ENCODE data around the gene TNFRSF21. TPM values are rescaled to one million over a fixed set of nuclear protein-coding genes. Genes with fewer than 3 reads are reported as not detected.

Gene TNFRSF21
- total RNA-seq, 3 donors from 2014 or later: 10.2 to 21.4 (median 20.9) TPM

DNA sequence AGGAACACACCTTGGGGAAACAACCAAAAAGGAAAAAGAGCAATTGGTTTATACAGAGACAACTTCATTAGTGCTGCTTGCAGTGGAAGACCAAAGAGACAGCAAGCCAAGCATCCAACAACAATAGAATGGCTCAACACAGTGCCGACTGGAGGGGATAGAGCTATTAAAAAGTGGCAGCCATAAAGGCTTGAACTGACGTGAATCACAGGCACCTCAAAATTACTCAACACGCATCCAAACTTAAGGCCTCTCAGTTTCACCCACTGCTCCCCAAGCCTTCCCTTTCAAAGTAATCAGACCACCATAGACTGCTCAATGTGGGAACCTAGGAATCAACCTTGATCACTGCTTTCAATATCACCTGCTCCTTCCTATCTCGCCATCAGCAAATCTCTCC lies 9.7 kb downstream of the TNFRSF21 start:
- H3K27ac ChIP-seq: no peak overlapping the region
- intact Hi-C loops (cut with DNase I; ENCODE audit: low total_unique reads): loop anchor here (10.0 kb wide), 1 partner anchor 375 kb away; the partner anchor contains the start of gene ADGRF5
- no peaks in the 10 kb centered on the region for H3K4me1 ChIP-seq

DNA sequence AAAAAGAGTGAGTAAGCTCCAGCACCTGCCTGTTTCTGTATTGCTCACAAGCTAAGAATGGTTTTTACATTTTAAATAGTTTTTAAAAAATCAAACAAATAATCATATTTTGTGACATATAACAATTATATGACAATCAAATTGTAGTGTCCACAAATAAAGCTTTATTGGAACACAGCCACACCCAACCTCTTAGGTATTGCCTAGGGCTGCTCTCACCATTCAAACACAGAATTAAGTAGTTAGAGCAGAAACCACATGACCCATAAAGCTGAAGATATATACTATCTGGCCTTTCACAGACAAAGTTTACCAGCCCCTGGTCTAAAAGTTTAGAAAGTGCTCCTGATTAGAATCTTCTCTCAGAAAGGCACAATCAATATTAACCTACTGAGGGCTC lies 11.2 kb downstream of the TNFRSF21 start:
- intact Hi-C loops (cut with DNase I; ENCODE audit: low total_unique reads): no loop called here
- TF ChIP-seq POLR2A (IDR thresholded peaks at IDR 0.05) (no peak), POLR2AphosphoS5 (IDR thresholded peaks at IDR 0.05) (no peak)
- TF ChIP-seq, protein P1, sequence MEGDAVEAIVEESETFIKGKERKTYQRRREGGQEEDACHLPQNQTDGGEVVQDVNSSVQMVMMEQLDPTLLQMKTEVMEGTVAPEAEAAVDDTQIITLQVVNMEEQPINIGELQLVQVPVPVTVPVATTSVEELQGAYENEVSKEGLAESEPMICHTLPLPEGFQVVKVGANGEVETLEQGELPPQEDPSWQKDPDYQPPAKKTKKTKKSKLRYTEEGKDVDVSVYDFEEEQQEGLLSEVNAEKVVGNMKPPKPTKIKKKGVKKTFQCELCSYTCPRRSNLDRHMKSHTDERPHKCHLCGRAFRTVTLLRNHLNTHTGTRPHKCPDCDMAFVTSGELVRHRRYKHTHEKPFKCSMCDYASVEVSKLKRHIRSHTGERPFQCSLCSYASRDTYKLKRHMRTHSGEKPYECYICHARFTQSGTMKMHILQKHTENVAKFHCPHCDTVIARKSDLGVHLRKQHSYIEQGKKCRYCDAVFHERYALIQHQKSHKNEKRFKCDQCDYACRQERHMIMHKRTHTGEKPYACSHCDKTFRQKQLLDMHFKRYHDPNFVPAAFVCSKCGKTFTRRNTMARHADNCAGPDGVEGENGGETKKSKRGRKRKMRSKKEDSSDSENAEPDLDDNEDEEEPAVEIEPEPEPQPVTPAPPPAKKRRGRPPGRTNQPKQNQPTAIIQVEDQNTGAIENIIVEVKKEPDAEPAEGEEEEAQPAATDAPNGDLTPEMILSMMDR (IDR thresholded peaks at IDR 0.05): no peak

More for the DNA sequence above, 9.7 kb downstream of the TNFRSF21 start:
- Histone ChIP-seq H3K9me3 (no peaks in the 10 kb centered on the region), H3K27me3 (no peaks in the 10 kb centered on the region), H3K4me3 (no peak overlapping the region), H3K36me3 (no peaks in the 10 kb centered on the region)
- DNase-seq (ENCODE audit: low spot score in 2 of 2): no peak
- TF ChIP-seq POLR2AphosphoS5 (IDR thresholded peaks at IDR 0.05) (no peak), POLR2A (IDR thresholded peaks at IDR 0.05) (no peak)

DNA sequence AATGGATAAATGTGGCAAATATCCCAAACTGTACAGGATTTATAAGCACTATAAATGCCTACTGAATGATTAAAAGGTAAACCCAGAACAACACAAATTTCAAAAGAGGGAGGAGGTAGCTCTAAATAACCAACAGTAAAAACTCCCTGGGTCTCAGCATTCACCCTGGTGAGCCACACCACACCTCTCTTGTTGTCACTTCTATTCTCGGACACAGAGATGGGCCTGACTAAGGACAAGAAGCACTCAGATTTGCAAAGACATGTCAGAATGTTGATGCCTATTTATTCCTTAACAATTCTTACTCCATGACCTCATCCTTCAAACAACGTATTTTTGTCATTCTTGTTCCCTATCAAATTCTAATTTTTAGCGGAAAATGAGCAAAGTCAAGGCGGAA lies 14.7 kb downstream of the TNFRSF21 start:
- Histone ChIP-seq H3K27me3 (no peaks in the 10 kb centered on the region), H3K4me3 (no peak overlapping the region), H3K27ac (no peak overlapping the region), H3K9me3 (no peaks in the 10 kb centered on the region), H3K4me1 (no peaks in the 10 kb centered on the region), H3K36me3 (no peaks in the 10 kb centered on the region)
- TF ChIP-seq POLR2A (IDR thresholded peaks at IDR 0.05) (no peak), POLR2AphosphoS5 (IDR thresholded peaks at IDR 0.05) (no peak)
- TF ChIP-seq, protein P1 (IDR thresholded peaks at IDR 0.05): no peak
- no peak for DNase-seq (ENCODE audit: low spot score in 2 of 2)
- intact Hi-C loops (cut with DNase I; ENCODE audit: low total_unique reads): no loop called here

More for the DNA sequence above, 11.2 kb downstream of the TNFRSF21 start:
- Histone ChIP-seq H3K27me3 (no peaks in the 10 kb centered on the region), H3K4me3 (no peak overlapping the region), H3K4me1 (no peaks in the 10 kb centered on the region), H3K36me3 (no peaks in the 10 kb centered on the region), H3K9me3 (no peaks in the 10 kb centered on the region), H3K27ac (no peak overlapping the region)
- no peak for DNase-seq (ENCODE audit: low spot score in 2 of 2)

DNA sequence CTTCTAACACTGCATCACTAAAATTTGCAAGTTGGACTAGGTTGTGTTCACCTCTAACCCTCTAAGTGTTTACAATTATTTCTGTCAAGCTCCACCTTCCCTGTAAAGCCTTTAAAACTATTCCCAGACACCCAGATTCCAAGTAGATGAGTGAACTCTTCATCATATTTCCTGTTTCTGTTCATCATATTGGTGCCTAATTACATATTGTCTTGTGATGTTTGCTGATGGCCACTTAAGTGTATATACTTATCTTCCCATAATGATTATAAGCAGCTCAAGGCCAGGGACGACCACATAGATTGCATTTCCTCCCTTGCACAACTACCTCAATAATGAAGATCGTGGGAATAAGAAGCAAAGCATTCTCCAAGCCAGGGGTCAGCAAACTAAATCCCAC lies 16.8 kb downstream of the TNFRSF21 start:
- no peaks in the 10 kb centered on the region for H3K9me3 ChIP-seq

DNA sequence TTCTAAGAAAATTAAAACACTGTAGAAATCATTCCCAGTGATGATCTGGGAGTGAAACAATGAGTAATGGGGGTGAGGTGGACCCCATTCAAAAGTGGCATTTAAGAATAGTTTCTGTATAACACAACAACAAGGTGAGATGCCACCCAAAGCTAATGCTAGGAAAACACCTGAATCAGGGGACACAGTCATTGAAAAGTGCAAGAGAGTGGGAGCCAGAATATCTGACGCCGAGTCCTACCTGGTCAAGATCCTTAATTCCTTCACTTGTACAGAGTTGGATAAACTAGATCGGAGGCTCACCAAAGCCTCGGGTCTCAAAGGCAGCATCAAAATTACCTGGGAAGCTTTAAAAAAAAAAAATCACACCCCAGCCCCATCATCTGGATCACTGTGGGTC lies 17.7 kb downstream of the TNFRSF21 start:
- no peaks in the 10 kb centered on the region for H3K9me3 ChIP-seq
- H3K36me3 ChIP-seq: no peaks in the 10 kb centered on the region
- intact Hi-C loops (cut with DNase I; ENCODE audit: low total_unique reads): no loop called here
- no peaks in the 10 kb centered on the region for H3K4me1 ChIP-seq
- no peaks in the 10 kb centered on the region for H3K27me3 ChIP-seq
- no peak for DNase-seq (ENCODE audit: low spot score in 2 of 2)
- H3K27ac ChIP-seq: no peak overlapping the region
- no peak overlapping the region for H3K4me3 ChIP-seq
- TF ChIP-seq POLR2AphosphoS5 (IDR thresholded peaks at IDR 0.05) (no peak), POLR2A (IDR thresholded peaks at IDR 0.05) (no peak)
- TF ChIP-seq, protein P1 (IDR thresholded peaks at IDR 0.05): no peak

More for the DNA sequence above, 16.8 kb downstream of the TNFRSF21 start:
- H3K4me3 ChIP-seq: no peak overlapping the region
- intact Hi-C loops (cut with DNase I; ENCODE audit: low total_unique reads): no loop called here
- H3K4me1 ChIP-seq: no peaks in the 10 kb centered on the region
- TF ChIP-seq, protein P1 (IDR thresholded peaks at IDR 0.05): no peak
- TF ChIP-seq POLR2A (IDR thresholded peaks at IDR 0.05): no peak
- TF ChIP-seq POLR2AphosphoS5 (IDR thresholded peaks at IDR 0.05): no peak
- H3K27ac ChIP-seq: no peak overlapping the region
- H3K27me3 ChIP-seq: no peaks in the 10 kb centered on the region
- H3K36me3 ChIP-seq: no peaks in the 10 kb centered on the region
- DNase-seq (ENCODE audit: low spot score in 2 of 2): no peak
